Fibroblast of pulmonary artery (primary cell): ENCODE measurements around the gene ERFL.

ENCODE experiments used
- DNase-seq: peaks from one replicate; pipeline ENCODE4 v3.0.0-alpha.2; 2010; ENCODE audit warnings: low read depth
- H3K4me3 ChIP-seq: replicated peaks from 2 replicates; pipeline ENCODE4 v1.5.1; 2011; ENCODE audit warnings: low read depth, mild to moderate bottlenecking, control low read depth, low read length, moderate library complexity
- CTCF ChIP-seq: IDR thresholded peaks from 2 replicates; pipeline ENCODE4 v1.5.1; 2011; ENCODE audit warnings: mild to moderate bottlenecking, control low read depth, low read length, inconsistent platforms; ENCODE audit errors: missing control alignments

The ERFL gene

GRCh38 chr19:41883821-41884733 lies 44.2 kb downstream of the ERFL start:
- TF ChIP-seq CTCF, result peak; percentile 12
- peak overlapping the region; percentile 92 for H3K4me3 ChIP-seq
- peak; percentile 97 for DNase-seq

DNA sequence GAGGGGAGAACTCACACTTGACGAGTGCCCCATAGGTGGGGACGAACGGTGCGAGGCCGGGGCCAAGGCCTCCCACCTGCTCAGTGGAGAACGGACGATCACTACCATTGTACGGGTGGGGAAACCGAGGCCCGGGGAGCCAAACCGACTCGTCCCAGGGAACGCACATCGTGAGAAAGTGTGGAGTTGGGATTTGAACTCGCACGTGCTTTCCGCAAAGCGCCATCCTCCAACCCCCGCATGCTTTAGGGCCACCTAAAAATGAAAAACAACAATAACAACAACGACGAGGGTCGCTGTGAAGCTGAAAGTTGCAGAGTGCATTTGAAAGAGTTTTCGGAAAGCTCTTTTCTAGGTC lies 44.8 kb downstream of the ERFL start:
- TF ChIP-seq CTCF, result no peak
- no peak for DNase-seq
- peak overlapping the region; percentile 92 for H3K4me3 ChIP-seq

GRCh38 chr19:41882568-41883462 lies 45.4 kb downstream of the ERFL start, which contains the start of gene ARHGEF1:
ARHGEF1 (plus strand) TSS chr19:41883184; CDS start chr19:41888083, 4,899 bp downstream.
- no peak for TF ChIP-seq CTCF
- H3K4me3 ChIP-seq, result peak within 1 kb of the TSS; percentile 92
- no peak for DNase-seq

DNA sequence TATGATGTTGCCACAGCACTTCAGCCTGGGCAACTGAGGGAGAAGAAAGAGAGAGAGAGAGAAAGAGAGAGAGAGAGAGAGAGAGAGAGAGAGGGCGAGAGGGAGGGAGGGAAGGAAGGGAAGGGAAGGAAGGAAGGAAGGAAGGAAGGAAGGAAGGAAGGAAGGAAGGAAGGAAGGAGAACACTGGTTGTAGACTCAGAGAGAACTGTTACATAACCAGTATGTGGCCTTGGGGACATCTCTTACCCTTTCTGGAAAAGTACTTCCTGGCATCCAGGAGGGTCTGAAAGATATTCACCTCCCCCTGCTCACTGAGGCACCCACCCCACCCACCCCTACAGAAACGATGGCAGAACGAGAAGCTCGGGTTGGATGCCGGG lies 47.9 kb downstream of the ERFL start:
- no peak for DNase-seq
- TF ChIP-seq CTCF, result no peak
- no peak overlapping the region for H3K4me3 ChIP-seq

- no peak overlapping the region for H3K4me3 ChIP-seq
- no peak for DNase-seq
- TF ChIP-seq CTCF, result no peak
These were observed 48.5 kb downstream of the ERFL start for GRCh38 chr19:41879670-41880328.

DNA sequence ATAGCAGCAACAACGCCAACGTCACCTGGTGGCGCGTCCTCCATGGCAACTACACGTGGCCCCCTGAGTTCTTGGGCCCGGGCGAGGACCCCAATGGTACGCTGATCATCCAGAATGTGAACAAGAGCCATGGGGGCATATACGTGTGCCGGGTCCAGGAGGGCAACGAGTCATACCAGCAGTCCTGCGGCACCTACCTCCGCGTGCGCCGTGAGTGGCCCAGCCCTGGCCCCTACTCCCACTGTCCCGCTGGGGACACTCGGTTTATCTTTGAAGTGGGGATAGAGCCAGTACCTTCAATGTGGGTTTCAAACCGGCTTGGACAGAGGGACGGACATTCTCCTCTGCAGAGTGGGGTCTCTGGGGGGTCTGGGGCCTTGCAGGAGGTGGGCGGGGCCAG lies 49.2 kb downstream of the ERFL start:
- H3K4me3 ChIP-seq, result no peak overlapping the region
- TF ChIP-seq CTCF, result no peak
- DNase-seq, result no peak
